Gastroesophageal sphincter (tissue), 3 donors: ENCODE results near the gene SP140.

Source experiments
- CTCF ChIP-seq, 4 experiments: fragments of 200-600 bp in 2 of 4; fragments of 450-650 bp in 2 of 4; sonication (generic) in 1 of 4; IDR thresholded peaks; one replicate each; pipeline ENCODE4 v1.5.1; 2017 to 2019; ENCODE audit warnings: antibody characterized with exemption in 4 of 4, mild to moderate bottlenecking in 2 of 4, moderate library complexity in 2 of 4
- POLR2A ChIP-seq, 2 donors: fragments of 450-650 bp; IDR thresholded peaks; one replicate each; pipeline ENCODE4 v1.6.1; 2017; ENCODE audit warnings: antibody characterized with exemption in 2 of 2, mild to moderate bottlenecking in 2 of 2, moderate library complexity in 1 of 2
- POLR2AphosphoS5 ChIP-seq: sonication (generic); formaldehyde crosslinking; IDR thresholded peaks from one replicate; pipeline ENCODE4 v1.6.1; 2017; ENCODE audit warnings: antibody characterized with exemption

GRCh38 chr2:230219419-230220331 lies 5.9 kb upstream of the SP140 start, which contains the start of gene SP110:
- TF ChIP-seq CTCF (IDR thresholded peaks at IDR 0.05) (no peak), POLR2A (IDR thresholded peaks at IDR 0.05) (no peak), POLR2AphosphoS5 (peak; percentile 60)
